SHP77 (cell line): Measurements from ENCODE around the gene DACH2.
"Not testable (repeated sequence)": the region's sequence is repeated elsewhere in the genome, so short reads cannot be mapped to it uniquely, and the experiment has no call there.

Experiments
- DNase-seq, 2 experiments: peaks; one replicate each; lab custom pipeline; 2025; lab: John Stamatoyannopoulos, UW

Gene DACH2

DNA sequence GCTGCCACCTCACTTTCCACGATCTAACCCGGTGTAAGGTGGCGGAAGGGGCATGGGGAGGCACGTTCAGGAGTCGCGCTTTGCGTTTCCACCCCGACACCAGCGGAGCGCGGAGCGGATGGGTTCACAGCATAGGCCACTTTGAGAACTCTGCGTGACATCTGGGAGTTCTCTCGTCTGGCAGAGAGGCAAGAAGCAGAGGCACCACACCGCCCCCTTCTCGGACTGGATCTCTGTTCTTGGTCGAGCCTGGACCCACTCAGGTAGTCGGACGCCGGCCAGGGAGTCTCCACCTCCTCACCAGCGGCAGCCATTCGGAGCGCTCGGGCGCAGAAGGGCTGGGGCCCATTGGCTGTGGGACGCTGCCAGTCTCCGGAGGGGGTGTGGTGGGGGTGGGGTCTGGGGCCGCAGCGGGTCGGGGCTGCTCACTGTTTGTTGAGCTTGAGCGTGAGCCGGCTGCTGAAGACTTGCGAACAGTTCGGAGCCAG lies at the start of gene DACH2:
Gene DACH2 (plus strand): TSS at position 428 of the 488 bp plus-strand sequence.
- no peak for DNase-seq

DNA sequence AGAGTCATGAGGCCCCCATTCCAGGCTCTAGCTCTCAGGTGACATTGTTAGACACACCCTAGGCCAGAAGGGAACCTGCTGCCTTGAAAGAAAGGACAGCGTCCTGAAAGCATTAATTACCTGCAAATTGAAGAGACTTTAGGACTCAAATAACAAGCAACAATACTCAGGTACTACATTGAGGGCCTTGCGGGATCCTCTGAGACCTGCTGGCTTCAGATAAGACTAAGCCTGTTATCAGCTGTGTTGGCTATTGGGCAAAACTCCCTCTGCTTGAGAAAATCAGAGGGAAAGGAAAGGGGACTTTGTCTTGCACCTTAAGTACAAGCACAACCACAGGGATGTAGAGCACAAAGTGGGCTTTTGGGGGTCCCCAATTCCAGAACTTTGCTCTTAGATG lies 45.9 kb upstream of the DACH2 start:
- no peak for DNase-seq

DNA sequence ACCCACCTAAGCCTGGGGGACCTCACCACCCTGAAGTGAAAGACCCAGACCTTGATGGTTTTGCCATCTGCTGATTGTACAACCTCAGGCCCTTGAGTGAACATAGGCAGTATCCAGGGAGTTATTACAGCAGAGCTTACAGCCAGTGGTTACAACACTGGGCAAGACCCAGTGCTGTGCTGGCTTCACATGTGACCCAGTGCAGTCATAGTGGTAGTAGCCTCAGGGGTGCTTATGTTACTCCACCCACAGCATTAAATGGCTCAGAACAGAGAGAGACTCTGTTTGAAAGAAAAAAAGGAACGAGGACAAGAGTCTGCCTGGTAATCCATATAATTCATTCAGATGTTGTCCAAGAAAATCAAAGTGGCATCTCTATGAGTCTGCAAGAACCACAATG lies 45.2 kb upstream of the DACH2 start:
- no peak for DNase-seq

DNA sequence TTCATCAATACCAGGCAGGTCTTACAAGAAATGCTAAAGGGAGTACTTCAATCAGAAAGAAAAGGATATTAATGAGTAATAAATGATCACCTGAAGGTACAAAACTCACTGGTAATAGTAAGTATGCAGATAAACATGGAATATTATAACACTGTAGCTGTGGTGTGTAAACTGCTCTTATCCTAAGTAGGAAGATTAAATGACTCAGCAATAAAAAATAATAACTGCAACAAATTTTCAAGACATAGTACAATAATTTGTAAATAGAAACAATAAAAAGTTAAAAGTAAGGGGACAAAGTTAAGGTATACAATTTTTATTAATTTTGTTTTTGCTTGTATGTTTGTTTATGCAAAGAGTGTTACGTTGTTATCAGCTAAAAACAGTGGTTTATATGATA lies 43.7 kb upstream of the DACH2 start:
- no peak for DNase-seq

DNA sequence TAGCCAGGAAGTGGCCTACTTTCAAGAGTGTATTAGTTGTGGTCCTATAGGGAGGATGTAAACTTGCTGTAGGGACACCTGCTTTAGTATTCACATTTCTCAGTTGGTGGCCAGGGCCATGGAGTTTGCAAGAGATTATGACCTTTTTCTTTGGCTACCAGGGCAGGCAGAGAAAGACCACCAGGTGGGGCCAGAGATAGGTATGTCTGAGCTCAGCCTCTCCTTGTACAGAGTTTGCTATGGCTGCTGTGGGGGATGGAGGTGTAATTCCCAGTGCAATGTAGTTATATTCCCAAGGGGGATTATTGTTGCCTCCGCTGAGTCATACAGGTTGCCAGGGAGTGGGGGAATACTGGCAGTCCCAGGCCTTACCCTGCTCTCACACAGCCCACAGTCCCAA lies 26.3 kb upstream of the DACH2 start:
- no peak for DNase-seq

DNA sequence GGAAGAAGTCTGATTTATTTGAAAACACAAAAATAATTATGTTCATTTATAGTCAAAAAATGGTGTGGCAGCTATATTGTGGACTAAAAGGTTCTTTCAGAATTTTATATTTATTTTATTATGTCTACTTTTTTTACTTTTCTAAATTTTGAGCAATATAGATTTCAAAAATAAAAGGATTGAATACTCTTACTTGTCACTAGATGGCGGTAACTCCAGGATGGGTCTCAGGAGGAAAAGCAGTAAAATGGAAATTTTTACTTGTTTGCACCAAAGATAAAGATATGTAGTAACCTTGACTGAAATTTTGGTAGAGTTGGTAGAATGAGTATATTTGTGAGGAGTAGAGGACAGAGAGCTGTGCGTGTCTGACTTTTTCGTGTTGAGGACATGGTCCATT lies 14.5 kb upstream of the DACH2 start:
- no peak for DNase-seq

DNA sequence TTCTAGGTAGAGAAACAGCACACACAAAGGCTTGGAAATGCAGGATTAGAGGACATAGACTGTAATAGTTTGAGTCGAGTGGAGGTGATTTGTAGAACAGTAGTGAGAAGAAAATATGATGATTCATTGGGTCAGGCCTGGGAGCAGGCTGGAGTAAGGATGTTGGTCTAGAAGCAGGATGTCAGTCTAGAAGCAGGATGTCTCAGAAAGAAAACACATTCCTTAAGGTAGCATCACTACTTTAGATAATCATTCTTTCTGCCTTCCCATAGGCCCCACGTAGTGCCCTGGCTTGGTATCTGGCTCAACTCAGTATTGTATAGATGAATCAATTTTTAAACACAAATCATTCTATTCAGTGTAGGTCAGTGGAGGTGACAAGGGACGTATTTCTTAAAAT lies 11.2 kb upstream of the DACH2 start:
- DNase-seq: no peak

DNA sequence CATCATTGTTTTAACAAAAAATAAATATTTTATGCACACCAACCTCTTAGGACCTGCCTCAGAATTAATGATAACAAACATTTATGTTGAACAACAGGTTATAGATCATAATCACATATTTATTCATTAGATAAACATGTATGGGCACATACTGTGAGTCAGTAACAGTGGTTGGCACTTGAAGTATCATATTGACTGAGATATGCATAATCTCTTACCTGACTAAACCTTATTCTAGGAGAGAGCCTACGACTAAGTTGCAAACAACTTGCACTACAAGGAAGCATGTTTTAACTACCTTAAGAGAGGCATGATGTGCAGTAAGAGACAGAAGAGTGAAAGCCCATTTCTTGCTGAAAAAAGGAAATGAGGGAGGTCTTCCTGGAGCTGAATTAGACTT lies 6.5 kb upstream of the DACH2 start:
- DNase-seq: no peak

DNA sequence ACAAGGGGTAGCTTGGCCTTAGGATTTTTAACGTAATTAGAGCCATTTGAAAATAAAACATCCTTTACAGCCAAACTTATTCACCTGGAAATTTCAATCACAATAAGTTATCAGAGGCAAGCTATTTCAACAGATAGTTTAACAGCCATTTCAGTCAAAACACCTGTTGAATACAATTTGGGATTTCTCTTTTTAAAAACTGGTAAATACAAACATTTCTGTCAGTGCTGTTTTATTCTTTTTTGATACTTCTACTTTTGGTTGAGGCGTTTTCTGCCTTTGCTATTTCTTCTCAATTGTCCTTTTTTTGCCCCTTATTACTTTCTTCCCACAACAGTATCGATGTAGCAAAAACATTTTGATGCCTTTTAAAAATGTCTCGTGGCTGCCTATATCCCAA lies 2.1 kb upstream of the DACH2 start:
- no peak for DNase-seq

DNA sequence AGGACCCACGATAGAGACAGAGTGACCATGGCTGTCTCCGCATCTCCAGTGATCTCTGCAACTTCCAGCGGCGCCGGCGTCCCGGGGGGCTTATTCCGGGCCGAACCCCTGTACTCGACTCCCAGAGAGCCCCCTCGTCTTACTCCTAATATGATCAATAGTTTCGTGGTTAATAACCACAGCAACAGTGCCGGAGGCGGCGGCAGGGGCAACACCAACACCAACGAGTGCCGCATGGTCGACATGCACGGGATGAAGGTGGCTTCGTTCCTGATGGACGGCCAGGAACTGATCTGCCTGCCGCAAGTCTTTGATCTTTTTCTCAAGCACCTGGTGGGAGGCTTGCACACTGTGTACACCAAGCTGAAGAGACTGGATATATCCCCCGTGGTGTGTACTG lies 343 bp downstream of the DACH2 start:
- DNase-seq: no peak

DNA sequence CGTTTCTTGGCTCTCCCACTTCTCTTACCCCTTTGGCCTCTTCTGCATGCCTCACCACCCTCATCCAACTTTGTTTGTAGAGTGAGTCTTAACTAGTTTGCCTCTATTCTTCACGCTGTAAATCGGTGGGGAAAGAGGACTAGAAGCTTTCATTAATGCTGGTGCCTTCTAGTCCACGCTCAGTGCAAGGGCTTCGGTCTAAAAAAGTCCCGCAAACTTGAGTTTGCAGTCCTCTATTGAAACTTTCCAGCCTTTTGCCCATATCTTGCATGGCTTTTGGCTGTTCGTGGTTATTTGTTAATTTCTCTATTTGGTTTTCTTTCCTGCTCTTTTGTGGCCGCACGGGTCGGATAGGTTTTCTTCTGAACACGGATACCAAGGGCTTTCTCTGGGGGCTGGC lies 868 bp downstream of the DACH2 start:
- no peak for DNase-seq

DNA sequence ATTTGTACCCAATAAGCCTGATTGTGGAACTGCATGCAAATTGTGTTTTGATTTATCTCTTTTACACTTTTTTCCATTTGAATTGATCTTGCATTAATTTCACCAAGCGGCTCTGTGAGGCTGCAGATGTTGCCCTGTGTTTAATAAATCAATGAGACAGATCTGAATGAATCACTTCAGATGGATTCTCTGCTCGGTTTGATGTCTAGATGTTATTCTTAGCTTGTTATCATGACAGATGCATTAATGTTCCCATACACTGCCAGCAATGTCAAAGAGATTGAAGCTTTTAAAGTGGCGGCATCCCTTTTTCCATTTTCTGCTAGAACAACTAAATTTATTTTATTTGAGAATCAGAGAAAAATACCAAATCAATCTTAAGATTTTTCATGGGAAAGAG lies 6.3 kb downstream of the DACH2 start:
- DNase-seq: no peak

DNA sequence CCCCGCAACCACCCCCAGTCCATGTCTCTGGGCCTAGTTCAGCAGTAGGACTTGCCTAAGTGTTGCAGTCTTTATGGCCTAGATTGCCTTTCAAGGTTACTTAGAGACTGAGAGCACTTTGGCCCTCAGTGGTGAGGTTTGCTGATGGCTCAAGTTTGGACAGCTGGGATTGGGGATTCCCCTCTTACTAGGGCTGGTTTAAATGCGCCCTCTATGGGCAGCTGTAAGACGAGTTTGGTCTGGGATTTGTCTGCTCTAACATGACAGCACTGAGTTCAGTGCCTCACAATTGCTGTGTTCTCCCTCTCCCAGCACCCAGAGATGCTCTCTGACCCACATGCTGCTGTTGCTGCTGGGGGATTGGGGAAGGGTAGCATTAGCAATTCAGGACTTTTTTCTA lies 23.1 kb downstream of the DACH2 start:
- DNase-seq: peak; percentile 5 to 10

DNA sequence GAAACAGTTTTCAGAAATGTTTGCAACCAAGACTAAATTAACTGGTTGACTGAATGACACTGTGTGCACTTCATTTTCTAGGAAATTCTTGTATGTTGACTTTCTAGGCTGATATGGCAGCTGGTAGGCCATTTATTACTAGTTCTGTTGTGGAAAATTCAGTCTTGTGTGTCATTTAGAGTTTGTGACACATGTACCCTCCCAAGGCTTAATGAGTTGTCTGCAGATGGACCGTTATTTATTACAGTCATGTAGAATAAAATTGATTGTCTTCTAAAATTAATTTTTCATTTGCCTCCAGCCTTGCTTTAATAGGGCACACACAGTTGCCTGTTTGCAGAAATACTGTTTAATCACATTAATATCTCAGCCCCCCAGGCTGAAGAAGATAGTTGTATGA lies 30.7 kb downstream of the DACH2 start:
- no peak for DNase-seq

DNA sequence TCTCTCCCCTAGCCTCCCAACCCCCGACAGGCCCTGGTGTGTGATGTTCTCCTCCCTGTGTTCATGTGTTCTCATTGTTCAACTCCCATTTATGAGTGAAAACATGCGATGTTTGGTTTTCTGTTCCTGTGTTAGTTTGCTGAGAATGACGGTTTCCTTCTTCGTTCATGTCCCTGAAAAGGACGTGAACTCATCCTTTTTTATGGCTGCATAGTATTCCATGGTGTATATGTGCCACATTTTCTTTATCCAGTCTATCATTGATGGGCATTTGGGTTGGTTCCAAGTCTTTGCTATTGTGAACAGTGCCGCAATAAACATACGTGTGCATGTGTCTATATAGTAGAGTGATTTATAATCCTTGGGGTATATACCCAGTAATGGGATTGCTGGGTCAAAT lies 33.1 kb downstream of the DACH2 start:
- DNase-seq: not testable (repeated sequence)

DNA sequence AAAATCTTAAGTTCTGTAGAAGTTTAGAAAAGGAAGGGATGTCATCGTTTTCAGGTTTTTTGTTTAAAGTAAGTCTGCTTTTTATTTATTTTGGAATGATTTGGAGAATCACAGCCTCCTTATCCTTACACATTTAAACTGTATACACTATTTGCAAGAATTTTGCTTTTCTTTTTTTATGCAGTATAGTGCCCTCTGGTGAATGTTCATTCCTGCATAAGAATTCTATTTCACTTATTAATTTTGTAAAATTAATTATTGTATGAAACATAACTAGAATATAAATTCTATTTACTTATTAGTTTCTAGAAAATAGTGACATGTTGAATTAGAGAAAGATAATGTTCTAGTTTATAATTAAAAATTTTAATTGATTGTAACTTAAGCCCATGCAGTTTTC lies 44.6 kb downstream of the DACH2 start:
- no peak for DNase-seq

DNA sequence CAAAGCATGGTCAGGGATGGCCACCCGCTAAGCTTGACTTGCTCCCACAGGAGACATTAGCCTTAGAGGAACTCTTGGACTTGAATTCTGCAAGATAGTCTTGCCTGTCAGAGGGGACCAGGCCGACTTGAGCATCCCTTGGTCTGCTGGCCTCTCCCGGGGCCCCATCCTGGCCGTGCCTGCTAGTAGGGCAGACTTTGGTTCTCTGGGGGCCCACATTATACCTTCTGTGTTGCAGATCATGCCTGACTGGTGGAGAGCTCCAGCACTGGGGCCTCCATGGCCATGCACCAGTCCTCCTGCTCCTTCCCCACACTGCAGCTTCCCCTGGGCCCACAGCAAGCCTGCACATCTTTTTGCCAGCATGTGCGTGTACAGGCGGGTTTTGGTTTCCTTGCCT lies 46.5 kb downstream of the DACH2 start:
- no peak for DNase-seq

DNA sequence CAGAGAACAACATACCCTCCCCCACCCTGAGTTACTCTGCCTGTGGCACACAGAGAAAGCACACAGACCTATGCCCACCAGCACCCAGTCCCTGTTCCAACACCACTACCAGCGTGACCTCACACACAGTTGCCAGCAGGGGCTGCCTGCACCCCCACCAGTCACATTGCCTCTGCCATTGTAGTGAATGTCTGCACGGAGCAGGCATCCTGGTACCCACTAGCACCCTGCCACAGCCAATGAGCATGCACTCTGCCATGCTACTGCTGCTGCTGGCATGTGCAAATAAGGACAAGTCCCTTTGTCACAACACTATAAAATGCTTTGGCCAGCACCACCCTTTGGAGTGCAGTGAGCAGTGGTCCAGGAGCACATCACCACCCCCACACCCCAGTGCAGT lies 47.1 kb downstream of the DACH2 start:
- no peak for DNase-seq

DNA sequence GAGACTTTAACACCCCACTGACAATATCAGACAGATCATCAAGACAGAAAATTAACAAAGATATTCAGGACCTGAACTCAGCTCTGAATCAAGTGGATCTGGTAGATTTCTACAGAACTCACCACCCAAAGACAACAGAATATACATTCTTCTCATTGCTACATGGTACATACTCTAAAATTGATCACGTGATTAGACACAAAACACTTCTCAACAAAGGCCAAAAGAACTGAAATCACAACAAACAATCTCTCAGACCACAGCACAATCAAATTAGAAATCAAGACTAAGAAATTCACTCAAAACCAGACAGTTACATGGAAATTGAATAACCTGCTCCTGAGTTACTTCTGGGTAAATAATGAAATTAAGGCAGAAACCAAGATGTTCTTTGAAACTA lies 49.6 kb downstream of the DACH2 start:
- no peak for DNase-seq

DNA sequence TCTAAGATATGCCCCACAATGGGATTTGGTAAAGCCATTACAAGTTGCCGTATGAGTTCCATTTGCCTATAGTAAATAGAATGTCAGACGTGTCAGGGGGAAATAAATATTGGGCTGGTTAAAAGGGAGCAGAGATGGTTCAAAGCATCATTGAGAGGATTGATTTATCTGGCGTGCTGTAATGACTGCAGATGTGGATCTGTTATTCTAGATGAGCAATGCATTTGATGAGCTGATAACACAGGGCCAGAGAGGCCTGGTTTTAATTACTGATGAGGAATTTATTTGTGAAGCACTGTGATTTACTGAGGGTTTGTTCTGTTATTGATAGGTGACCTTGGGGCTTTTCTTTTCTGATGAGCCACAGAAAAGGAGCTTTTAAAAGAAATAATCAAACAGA lies 62.5 kb downstream of the DACH2 start:
- no peak for DNase-seq

DNA sequence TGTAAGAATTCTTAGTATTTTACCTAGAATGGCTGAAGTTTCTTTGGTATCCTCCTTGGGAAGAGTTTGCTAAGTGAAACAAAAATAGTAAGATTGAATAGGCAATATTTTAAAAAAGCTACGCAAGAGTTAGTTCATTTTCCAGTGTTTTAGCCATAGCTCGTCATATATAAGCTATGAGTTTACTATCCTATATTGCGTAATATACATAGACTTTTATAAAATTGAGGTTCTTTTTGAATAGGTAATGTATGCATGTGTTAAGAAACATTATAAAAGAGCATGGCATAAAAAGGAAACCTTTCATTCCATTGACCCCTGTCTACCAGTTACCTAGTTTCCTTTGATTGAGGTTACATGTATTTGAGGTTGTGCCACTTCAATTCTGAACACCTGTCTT lies 67.0 kb downstream of the DACH2 start:
- no peak for DNase-seq

DNA sequence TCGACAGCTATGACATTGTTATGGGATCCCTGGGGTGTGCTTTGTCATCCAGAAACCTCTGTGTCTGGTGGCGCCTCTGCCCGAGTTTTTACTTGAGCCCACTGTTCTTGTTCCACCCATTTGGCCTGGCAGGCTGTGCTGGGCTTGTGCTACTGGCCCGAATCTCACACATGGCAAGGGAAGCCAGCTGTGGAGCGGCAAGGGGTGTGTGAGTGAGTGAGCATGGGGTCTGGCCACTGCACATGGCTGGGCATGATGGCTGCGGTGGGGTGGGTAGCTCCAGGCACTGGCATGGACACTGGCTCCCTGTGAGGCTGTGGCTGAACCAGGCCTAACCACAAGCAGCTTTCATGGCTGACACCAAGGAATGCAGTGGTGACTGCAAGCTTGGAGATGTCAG lies 89.2 kb downstream of the DACH2 start:
- no peak for DNase-seq

DNA sequence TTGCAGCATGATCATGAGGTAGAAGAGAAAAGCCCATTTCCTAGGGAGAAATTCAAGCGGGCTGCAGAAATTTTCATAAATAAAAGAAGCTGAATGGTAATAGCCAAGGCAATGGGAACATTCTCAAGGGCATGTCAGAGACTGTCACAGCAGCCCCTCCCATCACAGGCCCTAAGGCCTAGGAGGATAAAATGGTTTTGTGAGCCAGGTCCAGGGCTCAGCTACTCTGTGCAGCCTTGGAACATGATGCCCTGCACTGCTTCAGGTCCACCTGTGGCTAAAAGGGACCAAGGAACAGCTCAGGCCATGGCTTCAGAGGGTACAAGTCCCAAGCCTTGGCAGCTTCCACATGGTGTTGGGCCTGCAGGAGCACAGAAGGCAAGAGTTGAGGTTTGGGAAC lies 93.3 kb downstream of the DACH2 start:
- no peak for DNase-seq

DNA sequence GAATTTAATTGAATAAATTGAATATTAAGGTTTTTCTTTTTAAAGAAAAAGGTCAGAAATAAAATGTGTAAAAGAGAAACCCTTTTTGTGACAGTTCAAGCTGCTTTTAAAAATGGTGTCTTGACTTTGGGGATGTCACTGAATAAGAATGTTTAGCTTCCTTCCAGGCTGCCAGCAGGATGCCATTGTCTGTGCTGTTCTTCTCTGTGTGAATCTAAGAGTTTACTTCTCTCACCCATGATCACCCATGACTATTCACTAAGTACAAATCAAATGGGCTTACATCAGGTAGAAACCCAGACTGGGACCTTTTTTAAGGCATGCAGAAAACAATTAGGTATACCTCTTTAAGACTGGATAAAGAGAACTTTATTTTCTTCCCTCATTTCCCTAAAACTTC lies 115.3 kb downstream of the DACH2 start:
- no peak for DNase-seq

DNA sequence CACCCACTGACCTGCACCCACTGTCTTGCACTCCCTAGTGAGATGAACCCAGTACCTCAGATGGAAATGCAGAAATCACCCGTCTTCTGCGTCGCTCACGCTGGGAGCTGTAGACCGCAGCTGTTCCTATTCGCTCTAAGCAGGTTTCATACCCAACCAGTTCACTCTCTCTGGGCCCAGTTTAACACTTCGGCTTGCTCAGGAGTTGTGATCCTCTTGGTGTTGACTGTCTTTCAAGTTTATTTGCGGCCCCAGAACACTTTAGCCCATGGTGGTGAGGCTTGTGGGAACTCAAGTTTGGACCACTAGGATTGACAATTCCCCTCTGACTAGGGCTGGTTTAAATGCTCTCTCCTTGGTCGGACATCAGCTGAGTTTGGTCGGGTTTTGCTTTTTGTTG lies 147.0 kb downstream of the DACH2 start:
- DNase-seq: no peak
